ENCODE results near the gene SETD5. TPM values are rescaled to one million over a fixed set of nuclear protein-coding genes. Genes with fewer than 3 reads are reported as not detected.

Gene SETD5
- total and polyA plus RNA-seq, 2 of the 8 experiments (the other 6 are each of a cell fraction or from before 2014, with no cell fraction given) = 108 to 234 TPM

GRCh38 chr3:9412293-9412692, 14.9 kb downstream of the SETD5 start:
- Histone ChIP-seq H2AK5ac (ENCODE audit: low read depth, low read length) (no peak overlapping the region), H3K56ac (replicated peaks; ENCODE audit: insufficient read length, low read depth, low read length) (no peak overlapping the region), H3K79me1 (ENCODE audit: low read depth, low read length) (no peaks in the 10 kb centered on the region), H3K4me1 (replicated peaks in 1 of 4; ENCODE audit: control insufficient read depth in 3 of 4, insufficient read depth in 4 of 4, low read length in 3 of 4) (peaks cover 0 to 11% (median 0%) of the 10 kb centered on the region in 4 experiments; a peak in 1 of 7 replicates), H3K27ac (ENCODE audit: low read depth, low read length) (no peak overlapping the region), H4K5ac (ENCODE audit: insufficient read length, low read depth, low read length) (no peak overlapping the region), H4K91ac (replicated peaks; ENCODE audit: insufficient read length, low read length) (no peak overlapping the region), H3K4me3 (ENCODE audit: extremely low read depth in 1 of 4, insufficient read depth in 2 of 4, low read depth in 3 of 4, low read length in 4 of 4) (no peak overlapping the region), H3K79me2 (ENCODE audit: control insufficient read depth in 1 of 2, insufficient read depth in 2 of 2, low read length in 2 of 2) (peaks cover 51 to 100% of the 10 kb centered on the region in 2 experiments), H2AFZ (ENCODE audit: low read length) (no peak overlapping the region), H3K23ac (ENCODE audit: insufficient read length) (no peak overlapping the region), H3K23me2 (ENCODE audit: low read depth, low read length) (no peaks in the 10 kb centered on the region), H3K4ac (replicated peaks; ENCODE audit: insufficient read length, low read depth, low read length) (no peak overlapping the region), H4K8ac (ENCODE audit: extremely low read depth, insufficient read depth, low read length) (no peak overlapping the region), H3K36me3 (ENCODE audit: control insufficient read depth in 2 of 4, insufficient read depth in 4 of 4, low read length in 3 of 4) (peaks cover 0 to 19% (median 0%) of the 10 kb centered on the region in 4 experiments; a peak in 1 of 8 replicates), H2BK120ac (replicated peaks; ENCODE audit: low read depth, low read length) (no peak overlapping the region), H3K27me3 (replicated peaks in 1 of 4; ENCODE audit: control insufficient read depth in 3 of 4, extremely low read depth in 1 of 4, insufficient read depth in 3 of 4, low read length in 3 of 4) (no peaks in the 10 kb centered on the region), H3K14ac (ENCODE audit: insufficient read length) (no peak overlapping the region), H2BK12ac (ENCODE audit: low read depth, low read length) (no peak overlapping the region), H3K4me2 (ENCODE audit: insufficient read depth in 1 of 2, low read depth in 2 of 2, low read length in 2 of 2) (no peak overlapping the region), H3K9ac (replicated peaks in 1 of 4; ENCODE audit: extremely low read depth in 1 of 4, low read depth in 3 of 4, low read length in 3 of 4) (no peak overlapping the region), H3K9me3 (ENCODE audit: insufficient read depth in 2 of 2, low read depth in 1 of 2, low read length in 1 of 2) (no peaks in the 10 kb centered on the region), H4K20me1 (replicated peaks in 1 of 2; ENCODE audit: control insufficient read depth in 1 of 2, insufficient read depth in 2 of 2, low read length in 2 of 2) (peaks cover 22 to 35% of the 10 kb centered on the region in 2 experiments), H2BK5ac (ENCODE audit: low read depth, low read length) (no peak overlapping the region), H3K18ac (ENCODE audit: extremely low read depth, low read length) (no peak overlapping the region), H2BK20ac (ENCODE audit: low read length) (no peak overlapping the region), H2BK15ac (ENCODE audit: low read length) (no peak overlapping the region)
- ChIA-PET CTCF (ENCODE audit: partially characterized antibody) (interaction anchor here (0.9 to 1.0 kb wide), 2 partner anchors 12 to 60 kb away, joined by 4 read pairs; no protein-coding TSS in a partner anchor), POLR2A (ENCODE audit: partially characterized antibody) (interaction anchor here (1.1 to 2.6 kb wide), 2 partner anchors 8 to 16 kb away, joined by 4 to 22 read pairs; partner anchors contain the start of gene SETD5)
- 100% methylated on average over 1 of the region's 1 CpG; no CpG with 5 or more reads in 1 of the 2 experiments for WGBS, 2 experiments (ENCODE audit: extremely low coverage in 1 of 2, insufficient coverage in 1 of 2, insufficient read length in 1 of 2, insufficient replicate concordance in 2 of 2, low coverage in 1 of 2, low lambda C conversion rate in 2 of 2, missing lambda C conversion rate in 1 of 2)
- TF ChIP-seq CHD1 (IDR thresholded peaks at IDR 0.05; ENCODE audit: low read depth, low read length) (no peak), CEBPB (IDR thresholded peaks at IDR 0.05; ENCODE audit: low read depth, low read length) (no peak), KDM1A (IDR thresholded peaks at IDR 0.05; ENCODE audit: borderline replicate concordance, low read length) (no peak), SUZ12 (IDR thresholded peaks at IDR 0.05; ENCODE audit: low read length) (no peak), CHD2 (IDR thresholded peaks at IDR 0.05; ENCODE audit: low read length) (no peak), POU5F1 (IDR thresholded peaks at IDR 0.05; ENCODE audit: low read depth, low read length) (no peak), JUN (IDR thresholded peaks at IDR 0.05; ENCODE audit: low read depth, low read length) (no peak), MAFK (IDR thresholded peaks at IDR 0.05; ENCODE audit: low read depth, low read length) (no peak), SP2 (IDR thresholded peaks at IDR 0.05; ENCODE audit: low read length) (no peak), BACH1 (IDR thresholded peaks at IDR 0.05; ENCODE audit: low read length) (no peak)
- FAIRE-seq = no peak
- DNase-seq (ENCODE audit: low read depth in 1 of 2, low spot score in 2 of 2) = no peak

Data from H1 (cell line).